MM.1S (cell line): Measurements from ENCODE around the gene ATF7IP.

Source experiments
- CTCF ChIP-seq: fragments of 300-600 bp; sonication (generic); IDR thresholded peaks from 2 replicates; pipeline ENCODE4 v1.5.1; 2016; ENCODE audit warnings: antibody characterized with exemption, low read length, mixed read lengths
- EZH2 ChIP-seq: fragments of 300-600 bp; sonication (generic); optimal IDR thresholded peaks from 2 replicates; pipeline ENCODE3; 2017; ENCODE audit warnings: low read depth, mild to moderate bottlenecking, antibody characterized with exemption, low read length, mixed read lengths

GRCh38 chr12:14540801-14541462 lies 175.4 kb downstream of the ATF7IP start:
- TF ChIP-seq CTCF: no peak
- no peak for TF ChIP-seq EZH2
